Lower lobe of right lung (tissue), 2 donors: Measurements from ENCODE around the gene TRPV6. TPM values are rescaled to one million over a fixed set of nuclear protein-coding genes. Genes with fewer than 3 reads are reported as not detected.
A peak's percentile ranks its signal among the peaks of the same experiment; 100 is the strongest.

Experiments used
- ATAC-seq, 2 donors: fragments of 200-7000 bp; cut with Tn5 transposase; one replicate each; pipeline ENCODE4 v1.9.1; 2020 to 2022; ENCODE audit warnings: mild to moderate bottlenecking in 2 of 2, moderate library complexity in 2 of 2
- DNase-seq: peaks from one replicate; pipeline ENCODE4 v3.0.0-alpha.2; 2020
- H3K27ac ChIP-seq: fragments of 200-600 bp; one replicate; pipeline ENCODE4 v1.8.0; 2022
- H3K27me3 ChIP-seq: fragments of 200-600 bp; one replicate; pipeline ENCODE4 v1.8.0; 2022; ENCODE audit warnings: low read depth
- H3K36me3 ChIP-seq: fragments of 200-600 bp; one replicate; pipeline ENCODE4 v1.8.0; 2022; ENCODE audit warnings: mild to moderate bottlenecking
- H3K4me1 ChIP-seq: fragments of 200-600 bp; one replicate; pipeline ENCODE4 v1.8.0; 2022
- H3K4me3 ChIP-seq: fragments of 200-600 bp; one replicate; pipeline ENCODE4 v1.8.0; 2022; ENCODE audit warnings: mild to moderate bottlenecking
- H3K9me3 ChIP-seq: fragments of 200-600 bp; one replicate; pipeline ENCODE4 v1.8.0; 2022
- CTCF ChIP-seq: fragments of 200-600 bp; IDR thresholded peaks from one replicate; pipeline ENCODE4 v1.8.0; 2022; ENCODE audit warnings: antibody characterized with exemption, mild to moderate bottlenecking
- intact Hi-C: fragments of 100-400 bp; cut with DNase I; formaldehyde crosslinking; loops from one replicate; pipeline ENCODE4 v1.11.0; 2022
- total RNA-seq: library from RNA; stranded (reverse); fragmentation: NEBNext Ultra II Directional; extraction: Animal tissue kit (Norgen Biotek cat#: 25700); gene quantifications from one replicate; pipeline ENCODE4 v1.2.1, GENCODE V29; 2021
- donor health status: DM: no; HTN: yes; CAD: no; lungs with severe emphysema.

The TRPV6 gene
- total RNA-seq, 1 donor from 2014 or later: 0.21 TPM

- no peaks in the 10 kb centered on the region for H3K36me3 ChIP-seq
- H3K27me3 ChIP-seq: peaks cover 4% of the 10 kb centered on the region
- peaks cover 22% of the 10 kb centered on the region for H3K4me1 ChIP-seq
- no peaks in the 10 kb centered on the region for H3K9me3 ChIP-seq
- TF ChIP-seq CTCF: no peak
- peak within 1 kb of the TSS; percentile 74 for H3K27ac ChIP-seq
- intact Hi-C loops: no loop called here
- peak; percentile 89 to 91 for ATAC-seq
- DNase-seq: peak; percentile 83
- H3K4me3 ChIP-seq: peak within 1 kb of the TSS; percentile 59
Measured at GRCh38 chr7:142854372-142855113, 31.0 kb downstream of the TRPV6 start, which contains the start of gene EPHB6. TSS of gene EPHB6 (plus strand) at chr7:142855076. CDS start at chr7:142863228, 8,152 bp downstream.

GRCh38 chr7:142853739-142854371, 31.7 kb downstream of the TRPV6 start:
- Histone ChIP-seq H3K27ac (peak overlapping the region; percentile 74), H3K4me1 (peaks cover 22% of the 10 kb centered on the region), H3K27me3 (peaks cover 10% of the 10 kb centered on the region), H3K36me3 (no peaks in the 10 kb centered on the region), H3K4me3 (peak overlapping the region; percentile 59), H3K9me3 (no peaks in the 10 kb centered on the region)
- intact Hi-C loops: no loop called here
- peak; percentile 85 for DNase-seq
- TF ChIP-seq CTCF: peak; percentile 77
- ATAC-seq: peak; percentile 88 to 89

GRCh38 chr7:142851919-142852318, 33.6 kb downstream of the TRPV6 start:
- no peak for TF ChIP-seq CTCF
- Histone ChIP-seq H3K27ac (no peak overlapping the region), H3K27me3 (peaks cover 10% of the 10 kb centered on the region), H3K9me3 (no peaks in the 10 kb centered on the region), H3K4me3 (no peak overlapping the region), H3K36me3 (no peaks in the 10 kb centered on the region), H3K4me1 (peaks cover 22% of the 10 kb centered on the region)
- DNase-seq (no peak), ATAC-seq (no peak)
- intact Hi-C loops: no loop called here

- DNase-seq: no peak
- Histone ChIP-seq H3K9me3 (no peaks in the 10 kb centered on the region), H3K4me1 (peaks cover 21% of the 10 kb centered on the region), H3K27me3 (peaks cover 10% of the 10 kb centered on the region), H3K27ac (no peak overlapping the region), H3K36me3 (no peaks in the 10 kb centered on the region), H3K4me3 (no peak overlapping the region)
- intact Hi-C loops: no loop called here
- no peak for TF ChIP-seq CTCF
- ATAC-seq: no peak
Measured at GRCh38 chr7:142851269-142851668, 34.3 kb downstream of the TRPV6 start.

- Histone ChIP-seq H3K27ac (no peak overlapping the region), H3K4me1 (no peaks in the 10 kb centered on the region), H3K27me3 (peaks cover 8% of the 10 kb centered on the region), H3K4me3 (no peak overlapping the region), H3K36me3 (no peaks in the 10 kb centered on the region), H3K9me3 (no peaks in the 10 kb centered on the region)
- intact Hi-C loops: no loop called here
- ATAC-seq (no peak), DNase-seq (no peak)
- no peak for TF ChIP-seq CTCF
Measured at GRCh38 chr7:142847353-142847752, 38.2 kb downstream of the TRPV6 start.
